Activated naive CD4-positive, alpha-beta T cell treated with anti-CD3 and anti-CD28 coated beads, Interleukin-2, amount 10 ng/mL, durations not matched to agents 7 days and 5 days (primary cell): Measurements from ENCODE around the gene LCN15.

Experiments used
- CTCF ChIA-PET: fragments of 350-600 bp; sonication (Branson Sonifier 250); formaldehyde crosslinking; loops from one replicate; lab custom pipeline; 2021; ENCODE audit warnings: antibody characterized with exemption; lab: Charles Lee
- DNase-seq: peaks from one replicate; pipeline ENCODE4 v3.0.0-alpha.2; 2020
- H3K27ac Mint-ChIP-seq: one replicate; pipeline ENCODE4 v1.8.0; 2021; ENCODE audit warnings: mild to moderate bottlenecking, moderate library complexity, mixed read lengths
- H3K27me3 Mint-ChIP-seq: one replicate; pipeline ENCODE4 v1.8.0; 2021; ENCODE audit warnings: mild to moderate bottlenecking, mixed read lengths
- H3K36me3 Mint-ChIP-seq: one replicate; pipeline ENCODE4 v1.8.0; 2021; ENCODE audit warnings: mixed read lengths
- H3K4me1 Mint-ChIP-seq: one replicate; pipeline ENCODE4 v1.8.0; 2021; ENCODE audit warnings: mixed read lengths
- H3K4me3 Mint-ChIP-seq: one replicate; pipeline ENCODE4 v1.8.0; 2021; ENCODE audit warnings: mild to moderate bottlenecking, moderate library complexity, mixed read lengths
- H3K9me3 Mint-ChIP-seq: one replicate; pipeline ENCODE4 v1.8.0; 2021; ENCODE audit warnings: mixed read lengths

The LCN15 gene

GRCh38 chr9:136753371-136754058, 10.8 kb downstream of the LCN15 start:
- CTCF ChIA-PET: no interaction called here
- DNase-seq: no peak
- Mint-ChIP-seq H3K27ac (no peak overlapping the region), H3K4me3 (no peak overlapping the region), H3K36me3 (no peaks in the 10 kb centered on the region), H3K27me3 (peaks cover 51% of the 10 kb centered on the region), H3K4me1 (peaks cover 2% of the 10 kb centered on the region), H3K9me3 (peaks cover 28% of the 10 kb centered on the region)

- Mint-ChIP-seq H3K36me3 (no peaks in the 10 kb centered on the region), H3K4me1 (peaks cover 2% of the 10 kb centered on the region), H3K27ac (no peak overlapping the region), H3K9me3 (peaks cover 28% of the 10 kb centered on the region), H3K27me3 (peaks cover 68% of the 10 kb centered on the region), H3K4me3 (no peak overlapping the region)
- DNase-seq: no peak
- CTCF ChIA-PET: no interaction called here
Measured at GRCh38 chr9:136751814-136752213, 12.5 kb downstream of the LCN15 start.

- no peak for DNase-seq
- H3K27me3 Mint-ChIP-seq: peaks cover 67% of the 10 kb centered on the region
- H3K9me3 Mint-ChIP-seq: peaks cover 28% of the 10 kb centered on the region
- H3K4me1 Mint-ChIP-seq: peaks cover 2% of the 10 kb centered on the region
- CTCF ChIA-PET: interaction anchor here (1.9 to 2.0 kb wide), 2 partner anchors 10 to 24 kb away, joined by 7 to 8 read pairs; no protein-coding TSS in a partner anchor
- no peak overlapping the region for H3K27ac Mint-ChIP-seq
- no peak overlapping the region for H3K4me3 Mint-ChIP-seq
- H3K36me3 Mint-ChIP-seq: no peaks in the 10 kb centered on the region
Measured at GRCh38 chr9:136751244-136751643, 13.1 kb downstream of the LCN15 start.

- Mint-ChIP-seq H3K36me3 (no peaks in the 10 kb centered on the region), H3K9me3 (peaks cover 20% of the 10 kb centered on the region), H3K4me1 (peaks cover 2% of the 10 kb centered on the region), H3K27me3 (peaks cover 65% of the 10 kb centered on the region), H3K27ac (no peak overlapping the region), H3K4me3 (no peak overlapping the region)
- DNase-seq: no peak
- CTCF ChIA-PET: interaction anchor here (1.2 to 2.0 kb wide), 3 partner anchors 10 to 35 kb away, joined by 3 to 8 read pairs (median 7); no protein-coding TSS in a partner anchor
Measured at GRCh38 chr9:136750526-136750925, 13.8 kb downstream of the LCN15 start.

GRCh38 chr9:136748666-136749611, 15.4 kb downstream of the LCN15 start:
- Mint-ChIP-seq H3K27me3 (peaks cover 67% of the 10 kb centered on the region), H3K27ac (no peak overlapping the region), H3K4me1 (peaks cover 2% of the 10 kb centered on the region), H3K4me3 (no peak overlapping the region), H3K9me3 (peaks cover 17% of the 10 kb centered on the region), H3K36me3 (no peaks in the 10 kb centered on the region)
- DNase-seq: no peak
- CTCF ChIA-PET: interaction anchor here (1.4 to 2.0 kb wide), 2 partner anchors 12 to 20 kb away, joined by 4 to 8 read pairs; no protein-coding TSS in a partner anchor

- Mint-ChIP-seq H3K4me3 (no peak within 1 kb of the TSS), H3K36me3 (no peaks in the 10 kb centered on the region), H3K27ac (no peak within 1 kb of the TSS), H3K27me3 (peaks cover 69% of the 10 kb centered on the region), H3K9me3 (peaks cover 17% of the 10 kb centered on the region), H3K4me1 (peaks cover 2% of the 10 kb centered on the region)
- DNase-seq: no peak
- CTCF ChIA-PET: interaction anchor here (1.4 kb wide), 1 partner anchor 19 kb away, joined by 4 read pairs; no protein-coding TSS in a partner anchor
Measured at GRCh38 chr9:136748201-136748600, 16.1 kb downstream of the LCN15 start, which contains the start of gene LCN6. Gene LCN6, minus strand, starts transcription at chr9:136748525. Its CDS starts 42 bp downstream, at chr9:136748483.

- CTCF ChIA-PET: interaction anchor here (1.4 kb wide), 1 partner anchor 18 kb away, joined by 4 read pairs; no protein-coding TSS in a partner anchor
- peaks cover 12% of the 10 kb centered on the region for H3K9me3 Mint-ChIP-seq
- H3K36me3 Mint-ChIP-seq: no peaks in the 10 kb centered on the region
- no peak overlapping the region for H3K4me3 Mint-ChIP-seq
- H3K27ac Mint-ChIP-seq: no peak overlapping the region
- H3K27me3 Mint-ChIP-seq: peaks cover 77% of the 10 kb centered on the region
- DNase-seq: no peak
- peaks cover 2% of the 10 kb centered on the region for H3K4me1 Mint-ChIP-seq
Measured at GRCh38 chr9:136747161-136748060, 16.9 kb downstream of the LCN15 start.

- Mint-ChIP-seq H3K27me3 (peaks cover 78% of the 10 kb centered on the region), H3K36me3 (no peaks in the 10 kb centered on the region), H3K9me3 (peaks cover 4% of the 10 kb centered on the region), H3K4me3 (no peak overlapping the region), H3K27ac (no peak overlapping the region), H3K4me1 (peaks cover 5% of the 10 kb centered on the region)
- DNase-seq: no peak
- CTCF ChIA-PET: no interaction called here
Measured at GRCh38 chr9:136746621-136747020, 17.7 kb downstream of the LCN15 start.

- no peak for DNase-seq
- no peak overlapping the region for H3K4me3 Mint-ChIP-seq
- peaks cover 80% of the 10 kb centered on the region for H3K27me3 Mint-ChIP-seq
- H3K4me1 Mint-ChIP-seq: peaks cover 7% of the 10 kb centered on the region
- no peak overlapping the region for H3K27ac Mint-ChIP-seq
- CTCF ChIA-PET: no interaction called here
- no peaks in the 10 kb centered on the region for H3K9me3 Mint-ChIP-seq
- H3K36me3 Mint-ChIP-seq: no peaks in the 10 kb centered on the region
Measured at GRCh38 chr9:136746155-136746490, 18.2 kb downstream of the LCN15 start.

GRCh38 chr9:136745389-136746154, 18.7 kb downstream of the LCN15 start:
- H3K4me1 Mint-ChIP-seq: peaks cover 7% of the 10 kb centered on the region
- no peak for DNase-seq
- H3K36me3 Mint-ChIP-seq: no peaks in the 10 kb centered on the region
- peaks cover 80% of the 10 kb centered on the region for H3K27me3 Mint-ChIP-seq
- CTCF ChIA-PET: no interaction called here
- H3K9me3 Mint-ChIP-seq: no peaks in the 10 kb centered on the region
- H3K27ac Mint-ChIP-seq: no peak overlapping the region
- H3K4me3 Mint-ChIP-seq: no peak overlapping the region

GRCh38 chr9:136744773-136745172, 19.5 kb downstream of the LCN15 start:
- Mint-ChIP-seq H3K9me3 (no peaks in the 10 kb centered on the region), H3K27ac (no peak overlapping the region), H3K36me3 (no peaks in the 10 kb centered on the region), H3K27me3 (peaks cover 82% of the 10 kb centered on the region), H3K4me1 (peaks cover 6% of the 10 kb centered on the region), H3K4me3 (no peak overlapping the region)
- CTCF ChIA-PET: no interaction called here
- DNase-seq: no peak

GRCh38 chr9:136743639-136744211, 20.6 kb downstream of the LCN15 start:
- Mint-ChIP-seq H3K4me1 (peaks cover 6% of the 10 kb centered on the region), H3K27ac (peak overlapping the region; percentile 52), H3K36me3 (no peaks in the 10 kb centered on the region), H3K9me3 (no peaks in the 10 kb centered on the region), H3K4me3 (no peak overlapping the region), H3K27me3 (peaks cover 82% of the 10 kb centered on the region)
- no peak for DNase-seq
- CTCF ChIA-PET: no interaction called here
